Adrenal gland (tissue), 5 donors: Measurements from ENCODE around the gene SYT1.

Source experiments
- POLR2A ChIP-seq, 2 donors: fragments of 450-650 bp; IDR thresholded peaks; one replicate each; pipeline ENCODE4 v1.6.1; 2017; ENCODE audit warnings: antibody characterized with exemption in 2 of 2, mild to moderate bottlenecking in 2 of 2, moderate library complexity in 1 of 2
- TF ChIP-seq, protein P1 (sequence below), 6 experiments: fragments of 450-650 bp in 4 of 6; fragments of 200-600 bp in 2 of 6; sonication (generic) in 1 of 6; IDR thresholded peaks; 1 replicate in 5 of 6; 2 replicates in 1 of 6; pipeline versions ENCODE4 v1.5.1 to v1.8.0; 2016 to 2021; ENCODE audit warnings: antibody characterized with exemption in 6 of 6, mild to moderate bottlenecking in 2 of 6, moderate library complexity in 1 of 6
- donor health status: DM: no; HTN: no; CAD: no.

- TF ChIP-seq, protein P1, sequence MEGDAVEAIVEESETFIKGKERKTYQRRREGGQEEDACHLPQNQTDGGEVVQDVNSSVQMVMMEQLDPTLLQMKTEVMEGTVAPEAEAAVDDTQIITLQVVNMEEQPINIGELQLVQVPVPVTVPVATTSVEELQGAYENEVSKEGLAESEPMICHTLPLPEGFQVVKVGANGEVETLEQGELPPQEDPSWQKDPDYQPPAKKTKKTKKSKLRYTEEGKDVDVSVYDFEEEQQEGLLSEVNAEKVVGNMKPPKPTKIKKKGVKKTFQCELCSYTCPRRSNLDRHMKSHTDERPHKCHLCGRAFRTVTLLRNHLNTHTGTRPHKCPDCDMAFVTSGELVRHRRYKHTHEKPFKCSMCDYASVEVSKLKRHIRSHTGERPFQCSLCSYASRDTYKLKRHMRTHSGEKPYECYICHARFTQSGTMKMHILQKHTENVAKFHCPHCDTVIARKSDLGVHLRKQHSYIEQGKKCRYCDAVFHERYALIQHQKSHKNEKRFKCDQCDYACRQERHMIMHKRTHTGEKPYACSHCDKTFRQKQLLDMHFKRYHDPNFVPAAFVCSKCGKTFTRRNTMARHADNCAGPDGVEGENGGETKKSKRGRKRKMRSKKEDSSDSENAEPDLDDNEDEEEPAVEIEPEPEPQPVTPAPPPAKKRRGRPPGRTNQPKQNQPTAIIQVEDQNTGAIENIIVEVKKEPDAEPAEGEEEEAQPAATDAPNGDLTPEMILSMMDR (IDR thresholded peaks at IDR 0.05), result no peak
- TF ChIP-seq POLR2A (IDR thresholded peaks at IDR 0.05), result no peak
Measured at GRCh38 chr12:79128956-79129355, 264.4 kb downstream of the SYT1 start.
